ENCODE results near the gene PLXNA4.

PLXNA4 gene

DNA sequence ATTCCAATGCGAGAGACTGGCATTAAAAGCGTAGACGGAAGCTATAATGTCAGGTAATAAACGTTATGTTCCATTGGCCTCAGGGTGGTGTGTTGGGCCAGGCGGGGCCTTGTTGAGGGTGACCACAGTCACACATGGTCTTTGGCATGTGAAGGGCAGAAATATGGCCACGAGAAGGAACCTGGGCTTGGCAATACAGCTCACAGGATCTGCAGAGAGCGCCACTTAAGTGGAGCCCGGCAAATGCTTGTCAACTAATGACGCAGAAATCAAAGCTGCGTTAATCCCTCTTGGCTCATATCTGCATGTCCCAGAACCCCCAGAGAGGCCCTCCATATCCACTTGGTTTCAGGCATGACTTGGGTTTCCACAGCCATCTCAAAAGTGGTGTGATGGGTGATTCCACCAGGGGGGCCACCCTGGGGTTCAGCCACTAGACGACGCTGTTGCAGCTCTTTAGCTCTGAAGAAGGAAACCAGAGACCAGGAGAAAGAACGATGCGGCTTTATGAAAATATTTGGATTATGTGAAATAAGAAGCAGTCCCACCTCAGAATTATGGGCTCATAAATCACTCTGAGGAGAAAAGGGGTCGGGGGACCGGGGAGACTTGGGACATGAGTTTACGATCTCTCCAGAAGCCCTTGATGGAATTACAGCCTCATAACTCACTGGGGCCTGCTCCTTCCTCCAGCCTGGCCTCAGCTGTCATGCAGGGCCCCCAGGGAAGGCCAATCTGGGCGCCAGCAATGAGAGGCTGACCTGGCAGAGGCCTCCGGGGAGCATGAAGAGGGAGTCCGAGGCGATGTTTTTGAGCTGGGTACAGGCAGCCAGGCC, 462.5 kb downstream of the PLXNA4 start:
- in situ Hi-C loops (cut with HindIII; ENCODE audit: low pct_ligation_motif_present, low sequenced_read_pairs), result no loop called here
- DNase-seq, result no peak
- Histone ChIP-seq H3K27ac (no peak overlapping the region), H3K27me3 (replicated peaks) (no peaks in the 10 kb centered on the region), H3K36me3 (replicated peaks) (no peaks in the 10 kb centered on the region), H3K4me3 (ENCODE audit: low read depth, low read length) (no peak overlapping the region)
- TF ChIP-seq, protein P1, sequence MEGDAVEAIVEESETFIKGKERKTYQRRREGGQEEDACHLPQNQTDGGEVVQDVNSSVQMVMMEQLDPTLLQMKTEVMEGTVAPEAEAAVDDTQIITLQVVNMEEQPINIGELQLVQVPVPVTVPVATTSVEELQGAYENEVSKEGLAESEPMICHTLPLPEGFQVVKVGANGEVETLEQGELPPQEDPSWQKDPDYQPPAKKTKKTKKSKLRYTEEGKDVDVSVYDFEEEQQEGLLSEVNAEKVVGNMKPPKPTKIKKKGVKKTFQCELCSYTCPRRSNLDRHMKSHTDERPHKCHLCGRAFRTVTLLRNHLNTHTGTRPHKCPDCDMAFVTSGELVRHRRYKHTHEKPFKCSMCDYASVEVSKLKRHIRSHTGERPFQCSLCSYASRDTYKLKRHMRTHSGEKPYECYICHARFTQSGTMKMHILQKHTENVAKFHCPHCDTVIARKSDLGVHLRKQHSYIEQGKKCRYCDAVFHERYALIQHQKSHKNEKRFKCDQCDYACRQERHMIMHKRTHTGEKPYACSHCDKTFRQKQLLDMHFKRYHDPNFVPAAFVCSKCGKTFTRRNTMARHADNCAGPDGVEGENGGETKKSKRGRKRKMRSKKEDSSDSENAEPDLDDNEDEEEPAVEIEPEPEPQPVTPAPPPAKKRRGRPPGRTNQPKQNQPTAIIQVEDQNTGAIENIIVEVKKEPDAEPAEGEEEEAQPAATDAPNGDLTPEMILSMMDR (IDR thresholded peaks at IDR 0.05; ENCODE audit: low read depth, low read length, missing control alignments), result no peak

DNA sequence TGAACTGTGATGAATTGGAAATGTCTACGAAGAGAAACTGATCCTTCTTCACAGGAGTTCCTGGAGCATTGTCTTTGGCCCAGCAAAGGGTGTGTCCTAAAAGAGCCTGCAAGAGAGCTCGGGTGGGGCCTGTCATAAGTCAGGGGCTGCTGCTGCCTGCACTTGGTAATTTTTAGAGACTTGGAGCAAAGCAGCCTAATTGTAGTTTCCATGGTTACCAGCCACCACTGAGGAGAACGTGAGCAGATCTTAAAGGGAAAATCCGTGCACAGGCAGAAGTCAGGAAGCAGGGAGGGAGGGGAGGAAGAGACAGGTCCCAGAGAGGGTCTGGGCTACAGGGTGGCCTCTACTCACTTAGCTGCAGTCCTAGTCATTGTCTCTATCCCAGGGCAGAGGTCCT, 463.6 kb downstream of the PLXNA4 start:
- in situ Hi-C loops (cut with HindIII; ENCODE audit: low pct_ligation_motif_present, low sequenced_read_pairs), result no loop called here
- TF ChIP-seq, protein P1 (IDR thresholded peaks at IDR 0.05; ENCODE audit: low read depth, low read length, missing control alignments), result no peak
- no peak overlapping the region for H3K27ac ChIP-seq
- no peak for DNase-seq
- no peaks in the 10 kb centered on the region for H3K36me3 ChIP-seq (replicated peaks)
- no peaks in the 10 kb centered on the region for H3K27me3 ChIP-seq (replicated peaks)
- no peak overlapping the region for H3K4me3 ChIP-seq (ENCODE audit: low read depth, low read length)

DNA sequence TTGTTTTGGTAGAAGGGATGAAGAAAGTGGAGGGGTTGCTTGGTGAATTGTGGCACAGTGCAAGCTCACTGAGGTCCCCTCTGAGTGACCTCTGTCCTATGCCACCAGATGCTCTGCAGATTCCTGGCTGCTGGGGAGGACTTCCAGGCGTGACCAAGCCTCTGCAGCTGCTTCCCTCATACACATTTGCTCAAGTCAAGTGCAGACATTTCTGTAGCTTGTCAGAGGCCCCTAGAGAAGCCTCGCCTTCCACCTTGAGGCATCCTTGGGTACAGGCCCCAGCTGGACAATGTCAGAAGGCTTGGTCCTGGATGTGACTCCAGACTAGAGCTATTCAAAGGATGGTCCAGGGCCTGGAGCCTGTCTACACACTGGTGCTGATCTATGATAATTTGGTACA, 464.2 kb downstream of the PLXNA4 start:
- in situ Hi-C loops (cut with HindIII; ENCODE audit: low pct_ligation_motif_present, low sequenced_read_pairs), result no loop called here
- DNase-seq, result no peak
- Histone ChIP-seq H3K27ac (no peak overlapping the region), H3K36me3 (replicated peaks) (no peaks in the 10 kb centered on the region), H3K27me3 (replicated peaks) (no peaks in the 10 kb centered on the region), H3K4me3 (ENCODE audit: low read depth, low read length) (no peak overlapping the region)
- TF ChIP-seq, protein P1 (IDR thresholded peaks at IDR 0.05; ENCODE audit: low read depth, low read length, missing control alignments), result no peak

DNA sequence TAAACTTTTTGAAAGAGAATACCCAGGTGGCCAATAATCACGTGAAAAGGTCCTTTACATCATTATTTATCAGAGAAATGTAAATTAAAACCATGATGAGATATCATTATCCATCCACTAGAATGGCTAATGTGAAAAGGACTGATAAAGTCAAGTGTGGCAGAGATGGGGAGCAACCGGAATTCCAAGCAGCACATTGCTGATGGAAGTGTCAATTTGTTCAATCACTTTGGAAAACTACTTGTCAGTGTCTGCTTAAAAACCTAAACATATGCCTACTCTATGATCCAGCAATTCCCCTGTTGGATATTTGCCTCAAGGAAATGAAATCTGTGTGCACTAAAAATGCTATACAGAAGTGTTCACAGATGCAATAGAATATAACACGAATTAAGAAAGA, 465.6 kb downstream of the PLXNA4 start:
- no peak overlapping the region for H3K4me3 ChIP-seq (ENCODE audit: low read depth, low read length)
- no peaks in the 10 kb centered on the region for H3K36me3 ChIP-seq (replicated peaks)
- TF ChIP-seq, protein P1 (IDR thresholded peaks at IDR 0.05; ENCODE audit: low read depth, low read length, missing control alignments), result no peak
- no peak for DNase-seq
- H3K27ac ChIP-seq, result no peak overlapping the region
- H3K27me3 ChIP-seq (replicated peaks), result no peaks in the 10 kb centered on the region
- in situ Hi-C loops (cut with HindIII; ENCODE audit: low pct_ligation_motif_present, low sequenced_read_pairs), result no loop called here

DNA sequence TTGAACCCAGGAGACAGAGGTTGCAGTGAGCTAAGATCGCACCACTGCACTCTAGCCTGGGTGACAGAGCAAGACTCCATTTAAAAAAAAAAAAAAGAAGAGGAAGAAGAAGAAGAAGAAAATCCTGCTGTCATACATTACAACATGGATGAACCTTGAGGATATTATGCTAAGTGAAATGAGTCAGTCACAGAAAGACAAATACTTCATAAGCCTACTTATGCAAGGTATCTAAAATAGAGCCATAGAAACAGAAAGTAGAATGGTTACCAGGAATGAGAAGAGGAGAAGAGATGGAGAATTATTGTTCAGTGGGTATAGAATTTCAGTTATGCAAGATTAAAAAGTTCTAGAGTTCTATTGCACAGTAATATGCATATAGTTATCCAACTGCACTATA, 466.5 kb downstream of the PLXNA4 start:
- no peak overlapping the region for H3K4me3 ChIP-seq (ENCODE audit: low read depth, low read length)
- H3K27me3 ChIP-seq (replicated peaks), result no peaks in the 10 kb centered on the region
- in situ Hi-C loops (cut with HindIII; ENCODE audit: low pct_ligation_motif_present, low sequenced_read_pairs), result no loop called here
- DNase-seq, result no peak
- H3K36me3 ChIP-seq (replicated peaks), result no peaks in the 10 kb centered on the region
- TF ChIP-seq, protein P1 (IDR thresholded peaks at IDR 0.05; ENCODE audit: low read depth, low read length, missing control alignments), result no peak
- H3K27ac ChIP-seq, result no peak overlapping the region

DNA sequence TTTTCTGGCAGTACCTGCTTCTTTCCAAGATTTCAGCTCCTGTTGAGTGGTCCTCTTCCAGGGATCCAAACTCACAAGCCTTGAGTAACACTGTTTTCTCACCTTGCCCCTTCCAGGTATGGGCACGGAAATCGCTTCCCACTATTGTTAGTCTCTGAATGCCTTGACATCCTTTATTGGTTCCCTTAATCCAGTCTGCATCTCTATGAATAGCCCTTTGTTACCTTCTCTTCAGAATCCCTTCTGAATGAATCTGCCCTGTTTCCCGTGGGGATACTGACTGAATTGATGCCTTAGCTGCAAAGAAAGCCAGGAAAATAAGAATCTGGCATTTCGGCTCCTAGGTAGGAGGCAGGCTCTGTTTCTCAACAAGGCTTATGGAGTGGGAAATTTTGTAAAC, 467.7 kb downstream of the PLXNA4 start:
- DNase-seq, result no peak
- no peaks in the 10 kb centered on the region for H3K36me3 ChIP-seq (replicated peaks)
- TF ChIP-seq, protein P1 (IDR thresholded peaks at IDR 0.05; ENCODE audit: low read depth, low read length, missing control alignments), result no peak
- H3K27me3 ChIP-seq (replicated peaks), result no peaks in the 10 kb centered on the region
- no peak overlapping the region for H3K4me3 ChIP-seq (ENCODE audit: low read depth, low read length)
- in situ Hi-C loops (cut with HindIII; ENCODE audit: low pct_ligation_motif_present, low sequenced_read_pairs), result no loop called here
- no peak overlapping the region for H3K27ac ChIP-seq

Measured in brain microvascular endothelial cell (primary cell).